ENCODE measurements around the gene CCDC197. TPM values are rescaled to one million over a fixed set of nuclear protein-coding genes. Genes with fewer than 3 reads are reported as not detected.

The CCDC197 gene
- total RNA-seq, 1 donor from 2014 or later = not detected

DNA sequence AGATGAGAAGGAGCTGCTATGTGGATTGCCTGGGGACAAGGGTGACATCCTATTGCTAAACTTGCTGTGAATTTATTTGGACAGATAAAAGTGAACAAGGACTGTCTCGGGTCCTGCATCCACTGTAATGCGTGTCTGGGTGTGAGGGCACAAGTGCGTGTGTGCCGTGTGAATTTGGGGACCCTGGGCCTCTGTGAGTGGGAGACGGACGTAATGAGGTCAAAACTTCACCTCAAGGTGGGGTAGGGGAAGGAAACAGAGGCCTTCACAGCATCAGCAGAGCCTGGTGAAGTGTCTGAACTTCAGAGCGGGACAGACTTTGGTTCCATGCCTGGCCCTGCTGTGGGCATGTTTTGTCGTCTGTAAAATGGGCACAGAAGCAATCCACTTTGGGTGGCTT, 35.5 kb upstream of the CCDC197 start:
- no peak for DNase-seq

DNA sequence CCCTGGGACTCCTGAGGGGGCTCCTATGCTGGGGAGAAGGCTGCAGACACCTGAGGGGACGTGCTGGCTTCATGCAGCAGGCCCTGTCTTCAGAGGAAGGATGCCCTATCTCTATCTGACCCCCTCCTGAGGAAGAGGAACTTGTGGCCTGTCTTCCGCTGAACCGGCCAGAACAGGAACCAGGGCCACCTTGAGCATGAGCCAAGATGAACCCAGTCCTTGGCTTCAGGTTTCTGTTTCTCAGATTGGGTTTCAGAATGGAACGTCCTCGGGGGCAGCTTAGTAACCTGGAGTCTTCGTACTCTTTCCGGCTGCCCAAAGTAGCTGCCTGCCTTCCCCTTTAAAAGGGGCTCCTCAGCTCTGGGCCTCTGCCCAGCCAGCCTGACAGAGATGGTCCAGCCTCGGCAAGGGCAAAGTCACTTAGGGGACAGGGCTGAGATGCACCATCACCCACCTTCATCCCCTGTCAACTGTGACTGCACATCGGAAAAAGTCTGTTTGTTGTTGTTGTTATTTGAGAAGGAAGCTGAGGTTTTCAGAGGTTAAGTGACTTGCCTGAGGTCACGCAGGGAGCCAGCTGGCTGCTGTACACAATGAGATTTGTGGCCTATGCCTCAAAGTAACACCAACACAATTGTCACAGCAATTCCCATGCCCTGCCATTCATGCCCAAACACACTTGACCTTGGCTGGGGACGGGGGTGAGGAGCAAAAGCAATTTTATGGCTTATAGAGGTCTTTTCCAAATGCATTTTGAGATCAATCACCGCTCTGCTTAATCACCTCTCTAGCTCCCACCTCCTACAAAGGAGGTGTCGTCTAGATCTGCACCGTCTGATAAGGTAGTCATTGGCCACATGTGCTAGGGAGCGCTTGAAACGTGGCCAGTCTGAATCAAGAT, 34.1 kb upstream of the CCDC197 start:
- no peak for DNase-seq

DNA sequence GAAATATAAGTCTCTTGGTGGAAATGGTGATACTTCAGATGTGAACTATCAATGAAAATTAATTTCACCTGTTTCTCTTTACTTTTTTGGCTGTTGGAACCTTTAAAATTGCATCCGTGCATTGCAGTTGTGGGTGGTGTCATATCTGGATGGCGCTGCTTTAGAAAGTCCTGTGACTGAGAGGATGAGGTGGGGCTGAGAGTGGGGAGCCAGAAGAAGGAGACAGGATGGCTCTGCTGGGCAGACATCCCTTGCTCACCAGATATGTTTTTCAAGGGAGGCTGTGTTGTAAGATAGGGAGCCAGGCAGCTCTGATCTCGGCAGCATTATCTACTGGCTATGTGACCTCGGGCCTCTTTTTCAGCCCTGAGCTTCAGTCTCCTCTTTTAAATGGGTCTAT, 33.4 kb upstream of the CCDC197 start:
- no peak for DNase-seq

DNA sequence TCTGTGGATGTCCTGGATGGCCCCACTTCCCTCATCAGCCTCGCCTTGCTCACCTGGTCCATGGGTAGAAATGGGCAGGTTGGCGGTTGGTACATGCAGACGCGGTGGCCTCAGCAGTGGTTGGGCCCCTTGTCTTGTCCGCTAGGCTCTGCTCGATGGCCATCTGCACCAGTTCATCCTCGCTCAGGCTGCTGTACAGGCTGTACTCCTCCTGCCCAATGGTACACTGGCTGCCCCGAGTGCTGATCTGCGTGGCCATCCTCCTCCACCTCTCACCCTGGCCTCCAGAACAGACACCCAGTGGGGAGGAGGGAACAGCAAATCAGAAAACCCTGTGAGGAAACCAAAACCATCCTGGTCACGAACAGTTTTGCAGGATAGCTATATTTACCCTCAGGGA, 32.8 kb upstream of the CCDC197 start:
- no peak for DNase-seq

DNA sequence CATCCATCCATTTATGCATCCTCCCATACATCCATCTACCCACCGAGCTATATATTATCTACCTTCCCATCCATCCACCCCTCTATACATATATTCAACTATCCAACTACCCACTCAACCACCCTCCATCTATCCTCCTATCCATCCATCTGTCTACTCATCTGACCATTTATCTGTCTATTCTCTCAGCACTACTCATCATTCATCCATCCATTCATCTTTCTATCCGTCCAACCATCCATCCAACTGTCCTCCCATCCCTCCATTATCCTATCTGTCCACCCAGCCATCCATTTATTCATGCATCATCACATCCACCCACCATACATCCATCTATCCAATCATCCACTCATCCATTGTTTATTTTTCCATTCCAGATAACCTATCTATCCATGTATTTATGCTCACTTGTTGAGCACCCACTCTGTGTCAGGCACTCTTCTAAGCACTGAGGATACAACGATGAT, 32.2 kb upstream of the CCDC197 start:
- DNase-seq = no peak

DNA sequence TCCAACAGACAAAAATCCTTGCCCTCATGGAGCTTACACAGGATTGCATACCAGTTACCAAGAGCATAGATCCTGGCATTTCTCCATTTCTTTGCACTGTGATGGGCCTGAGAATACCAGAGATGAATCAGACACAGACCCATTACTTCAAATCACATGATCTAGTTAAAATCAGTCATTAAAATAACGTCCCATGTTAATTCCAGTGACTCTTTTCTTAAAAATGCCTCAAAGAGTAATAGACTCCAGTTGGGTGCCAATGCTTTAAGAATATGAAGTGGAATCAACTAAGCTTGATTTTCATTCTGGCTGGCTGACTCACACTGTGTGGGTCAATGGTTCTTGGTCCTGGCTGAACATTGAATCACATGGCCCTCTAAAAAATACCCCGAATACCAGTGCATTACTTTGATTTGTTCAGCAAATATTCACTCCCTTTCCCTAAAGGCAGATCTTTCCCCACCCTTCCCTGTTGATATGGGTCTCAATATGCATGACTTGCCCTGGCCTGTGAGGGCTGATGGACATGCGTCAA, 31.7 kb upstream of the CCDC197 start:
- no peak for DNase-seq

DNA sequence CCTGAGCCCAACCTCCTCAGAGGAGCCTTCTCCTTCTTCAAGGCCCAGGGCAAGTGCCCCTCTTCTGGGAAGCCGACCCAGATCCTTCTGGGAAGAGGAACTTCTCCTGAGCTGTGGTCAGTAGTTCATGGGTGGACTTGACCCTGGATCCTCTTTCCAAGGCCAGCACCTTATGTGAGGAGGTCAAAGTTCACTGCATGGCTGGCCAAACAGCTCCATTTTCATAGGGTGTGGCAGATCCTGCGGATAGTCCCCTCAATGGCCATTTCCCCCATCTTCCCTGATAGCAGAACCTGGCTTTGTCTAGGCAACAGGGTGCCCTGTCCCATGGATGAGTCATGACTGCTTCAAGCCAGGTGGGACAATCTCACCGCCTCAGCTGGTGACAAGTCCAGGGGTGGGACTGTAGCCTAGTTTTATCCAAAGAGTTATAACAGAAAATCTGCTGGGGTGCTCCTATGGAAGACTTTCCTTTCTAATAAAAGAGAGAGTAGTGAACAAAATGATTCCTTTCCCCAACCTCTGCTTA, 31.1 kb upstream of the CCDC197 start:
- DNase-seq = no peak

DNA sequence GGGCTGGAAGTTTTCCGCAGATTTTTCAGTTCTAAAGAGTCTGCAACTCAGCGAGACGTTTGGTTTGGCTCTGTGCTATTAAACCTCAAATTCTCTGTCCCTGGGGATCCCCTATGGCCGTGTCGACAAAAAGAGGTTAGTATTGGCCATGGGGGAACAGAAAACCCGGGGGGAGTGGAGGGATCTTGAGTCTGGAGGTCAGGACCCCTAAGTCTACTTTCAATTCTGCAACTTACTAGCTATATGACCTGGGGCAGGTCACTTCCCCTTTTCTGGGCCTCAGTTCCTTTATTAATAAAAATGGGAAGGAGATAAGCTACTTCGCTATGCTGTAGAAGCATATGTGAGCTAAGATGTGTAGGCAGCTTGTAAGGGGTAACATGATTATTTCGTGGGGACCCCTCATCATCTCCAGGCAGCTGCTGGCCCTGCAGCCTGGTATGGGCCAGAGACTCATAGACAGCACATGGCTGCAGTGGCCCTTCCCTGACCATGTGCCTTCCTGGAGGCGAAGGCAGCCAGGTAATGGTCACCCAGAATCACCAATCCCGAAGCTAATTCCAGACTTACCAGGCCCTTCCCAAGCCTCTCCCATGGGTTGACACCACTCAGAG, 29.4 kb upstream of the CCDC197 start:
- DNase-seq = no peak

DNA sequence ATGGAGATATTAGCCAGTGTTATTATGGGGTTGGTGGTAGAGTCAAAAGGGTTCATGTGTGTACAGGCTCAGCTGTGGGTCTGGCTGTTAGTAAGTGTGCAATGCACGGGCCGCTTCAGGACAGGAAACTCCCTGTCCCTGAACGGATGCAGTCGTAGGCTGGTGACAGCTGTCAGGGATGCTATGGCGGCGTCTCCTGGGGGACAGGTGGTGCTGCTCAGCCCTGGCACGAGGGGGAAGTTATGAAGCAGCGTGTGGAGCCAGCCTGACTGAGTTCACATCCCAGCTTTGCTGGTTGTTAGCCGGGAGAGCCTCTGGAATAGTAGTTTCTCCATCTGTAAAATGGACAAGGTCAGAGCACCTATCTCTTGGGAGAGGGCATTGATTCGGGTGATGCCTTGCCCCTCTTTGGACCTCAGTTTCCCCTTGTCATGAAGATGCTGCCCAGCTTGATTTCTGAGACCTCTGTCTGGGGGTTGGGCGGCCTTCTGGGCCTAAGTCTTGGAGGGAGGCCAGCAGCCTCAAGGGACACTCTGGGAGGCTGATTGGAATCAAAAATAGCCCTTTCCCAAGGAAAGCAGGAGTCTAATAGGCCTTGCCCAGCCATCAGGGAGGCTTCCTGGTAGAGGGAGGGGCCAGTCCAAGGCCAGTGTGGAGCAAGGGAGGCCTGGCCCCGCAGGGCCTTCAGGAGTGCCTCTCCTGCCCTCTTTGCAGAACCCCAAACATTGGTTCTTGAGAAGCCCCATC, 27.8 kb upstream of the CCDC197 start:
- DNase-seq = no peak

DNA sequence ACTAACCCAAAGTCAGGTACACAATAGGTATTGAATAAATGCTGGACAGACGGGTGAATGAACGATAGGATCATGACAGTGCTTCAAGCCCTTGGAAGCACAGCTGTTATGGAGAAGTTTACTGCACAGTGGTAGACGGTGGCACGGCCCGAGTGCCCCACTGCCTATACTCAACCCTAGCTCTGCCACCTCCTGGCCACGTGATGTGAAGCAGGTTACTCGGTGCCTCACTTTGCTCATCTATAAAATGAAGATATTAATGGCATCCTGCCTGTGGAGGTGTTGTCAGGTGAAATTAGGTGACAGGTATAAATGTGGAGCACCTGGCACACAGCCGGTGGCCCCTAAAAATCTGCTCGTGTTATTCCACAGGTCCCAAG, 26.5 kb upstream of the CCDC197 start:
- DNase-seq = no peak

DNA sequence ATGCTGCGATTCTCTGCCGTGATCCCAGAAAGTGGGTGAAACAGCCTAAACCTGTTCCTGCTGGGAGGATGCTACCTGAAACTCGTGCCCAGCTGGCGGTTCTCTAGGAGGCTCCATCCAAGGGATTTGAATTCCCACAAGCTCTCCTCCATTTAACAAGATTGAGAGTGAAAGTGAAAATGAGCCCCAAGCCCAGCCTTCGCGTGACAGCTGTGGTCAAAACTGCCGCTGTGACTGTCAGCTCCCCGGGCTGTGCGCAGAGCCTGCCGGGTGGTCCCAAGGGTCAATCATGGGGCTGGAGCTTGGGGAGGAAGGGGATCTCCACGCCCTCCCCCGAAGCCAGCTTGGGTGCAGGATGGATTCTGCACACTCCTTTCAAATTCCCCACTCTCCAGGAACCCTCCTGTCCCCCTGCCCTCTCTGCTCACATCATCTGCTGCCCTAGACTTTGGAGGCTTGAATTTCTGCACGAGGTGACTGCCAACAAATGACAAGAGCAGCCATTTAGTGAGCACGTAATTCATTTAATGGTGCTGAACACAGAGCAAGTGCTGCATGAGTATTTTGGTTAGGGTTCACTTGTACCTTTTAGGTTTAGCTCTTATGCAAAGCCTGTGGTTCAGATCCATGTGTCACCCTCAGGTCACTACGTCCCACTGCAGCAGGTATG, 26.0 kb upstream of the CCDC197 start:
- DNase-seq = no peak

DNA sequence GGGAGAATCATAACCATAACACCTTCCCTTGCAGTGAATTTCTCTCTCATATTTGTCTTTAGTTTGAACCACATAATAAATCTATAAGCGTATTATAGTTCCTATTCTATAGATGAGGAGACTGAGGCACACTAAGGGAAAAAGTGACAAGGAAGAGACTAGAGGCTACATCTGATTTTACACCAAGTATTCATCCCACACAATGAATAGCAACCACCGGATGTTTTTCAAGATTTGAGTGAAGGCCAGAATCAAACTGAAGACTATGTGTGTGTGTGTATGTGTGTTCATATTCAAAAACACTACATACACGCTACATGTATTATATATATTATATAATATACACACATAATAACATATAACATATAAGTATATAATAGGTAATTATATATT, 25.5 kb upstream of the CCDC197 start:
- no peak for DNase-seq

DNA sequence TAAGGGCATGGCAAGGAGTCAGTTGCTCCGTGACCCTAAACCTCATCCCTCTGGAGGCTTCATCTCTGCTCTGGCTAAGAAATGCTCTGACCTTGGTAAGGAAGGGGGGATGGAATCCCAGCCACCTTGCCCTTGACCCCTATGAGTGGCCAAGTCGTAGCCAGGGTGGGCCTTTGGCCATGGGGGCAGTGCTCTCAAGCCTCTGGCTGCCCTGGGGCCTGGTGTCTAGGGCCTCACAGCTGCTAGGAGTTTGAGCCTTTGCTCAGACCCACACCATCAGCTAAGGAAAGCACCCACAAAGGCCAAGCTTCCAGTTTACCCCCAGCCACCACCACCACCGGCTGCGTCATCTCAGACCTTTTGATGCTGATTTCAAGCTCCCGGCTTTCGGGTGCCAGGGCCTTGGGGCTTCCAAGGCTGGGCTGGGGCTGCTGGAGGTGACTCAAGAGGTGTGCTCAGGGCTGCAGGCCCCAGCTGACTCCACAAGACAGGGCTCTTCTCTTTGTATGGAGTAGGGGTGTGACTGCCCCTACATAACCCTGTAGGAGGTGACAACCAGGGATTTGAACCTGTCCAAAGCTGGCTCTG, 24.4 kb upstream of the CCDC197 start:
- no peak for DNase-seq

DNA sequence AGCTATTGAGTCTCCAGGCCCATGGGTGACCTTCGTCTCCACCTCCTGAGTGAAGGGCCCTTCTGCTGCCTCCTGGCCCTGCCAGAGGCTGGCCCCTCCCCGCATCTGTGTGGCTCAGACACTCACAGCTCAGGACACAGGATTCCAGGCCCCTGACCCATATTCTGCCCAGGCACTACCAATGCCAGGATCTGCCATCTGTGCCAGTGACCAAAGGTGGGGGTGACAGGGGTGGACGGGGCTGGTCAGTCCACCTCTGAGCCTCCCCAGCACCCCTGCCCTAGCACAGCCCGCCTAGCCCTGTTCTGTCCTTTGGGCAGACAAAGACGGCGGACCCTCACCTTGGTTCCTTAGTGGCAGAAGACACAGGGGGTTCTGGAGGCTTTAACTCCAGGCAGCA, 23.5 kb upstream of the CCDC197 start:
- DNase-seq = no peak

DNA sequence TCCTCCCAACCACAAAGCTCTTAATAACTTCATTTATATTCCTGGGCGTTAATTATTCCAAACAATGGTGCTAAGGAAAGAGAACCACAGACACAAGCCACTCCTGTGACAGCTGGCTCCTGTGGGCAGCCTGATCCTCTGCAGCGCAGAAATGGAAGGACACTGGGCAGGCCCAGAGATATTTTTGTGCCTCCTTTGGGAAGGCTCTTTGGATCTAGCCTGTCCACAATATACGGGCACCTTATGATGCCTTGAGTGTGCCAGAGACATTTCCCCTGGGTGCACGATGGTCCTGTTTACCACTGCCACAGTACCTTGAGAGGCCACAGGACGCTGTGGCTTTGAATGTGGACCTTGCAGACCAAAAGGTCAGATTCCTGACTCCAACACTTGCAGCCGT, 22.8 kb upstream of the CCDC197 start:
- no peak for DNase-seq

DNA sequence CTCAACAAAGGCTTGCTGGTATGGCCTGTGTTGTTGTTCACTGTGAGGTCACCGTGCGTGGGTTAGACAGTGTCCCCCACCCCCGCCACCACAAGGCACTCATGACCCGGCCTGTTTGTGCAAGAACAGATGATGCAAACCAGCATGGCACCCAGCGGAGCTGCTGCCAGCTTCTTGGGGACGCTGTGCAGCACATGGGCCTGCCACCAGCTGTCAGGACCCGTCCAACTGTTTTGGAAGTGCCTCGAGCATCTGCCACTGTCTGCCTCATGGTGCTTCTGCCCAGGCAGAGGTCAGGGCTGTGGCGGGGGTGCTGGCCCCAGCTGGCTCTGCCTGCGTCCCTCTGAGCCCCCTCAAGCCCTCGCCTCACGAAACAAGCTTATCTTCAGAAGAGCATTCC, 22.3 kb upstream of the CCDC197 start:
- no peak for DNase-seq

DNA sequence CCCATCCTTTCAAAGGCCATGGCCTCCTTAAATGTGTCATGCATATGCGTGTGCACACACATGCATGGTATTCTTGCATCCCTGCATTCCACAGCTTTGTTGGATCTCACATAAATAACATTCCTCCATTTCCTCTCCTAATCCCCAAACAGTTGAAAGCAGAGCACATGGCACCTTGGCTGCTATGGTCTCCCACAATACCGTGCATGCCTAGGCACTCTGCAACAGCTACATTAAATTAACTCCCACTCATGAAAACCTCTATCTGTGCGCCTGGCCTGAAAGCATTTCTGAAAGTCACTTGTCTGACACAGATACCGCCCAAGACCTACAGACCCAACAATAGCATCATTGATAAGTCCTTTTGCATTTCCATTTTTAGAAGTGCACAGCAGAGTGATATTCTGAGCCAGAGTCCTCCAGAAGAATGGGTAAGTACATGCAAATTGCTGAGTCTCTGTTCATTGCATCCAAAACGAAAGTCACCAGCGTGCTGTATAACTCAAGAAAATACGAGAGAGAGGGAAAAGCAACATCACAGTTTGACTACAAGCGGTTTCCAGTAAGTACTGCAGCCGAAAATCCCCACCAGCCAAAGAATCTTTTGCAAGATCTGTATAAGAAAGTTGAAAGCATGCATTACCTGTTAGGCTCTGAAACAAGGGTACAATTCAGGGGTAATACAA, 21.2 kb upstream of the CCDC197 start:
- DNase-seq = no peak

DNA sequence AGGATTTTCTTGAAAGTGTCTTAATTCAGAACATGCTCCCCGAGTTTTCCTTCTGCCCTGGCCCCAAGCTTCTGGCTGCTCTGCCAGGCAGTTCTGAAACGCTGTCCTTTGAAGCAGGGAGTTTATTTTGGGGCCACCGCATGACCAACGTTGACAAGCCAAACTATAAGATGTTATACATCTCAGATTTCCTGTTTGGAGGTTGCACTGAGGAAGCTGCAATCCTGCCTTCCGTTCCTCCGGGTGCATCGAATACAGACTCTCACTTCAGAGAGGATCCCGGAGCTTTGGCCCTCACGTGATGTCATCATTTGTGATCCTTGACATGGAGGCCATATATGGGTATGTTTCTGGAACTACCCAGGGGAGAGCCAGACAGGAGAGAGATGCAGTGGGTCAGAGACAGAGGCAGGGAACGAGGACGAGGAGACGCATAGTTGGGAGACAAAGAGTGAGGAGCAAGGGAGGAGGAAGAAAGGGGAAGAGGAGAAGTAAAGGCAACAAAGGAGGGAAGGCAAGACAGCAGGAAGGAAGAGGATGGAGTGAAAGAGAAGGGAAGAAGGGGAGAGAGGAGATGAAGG, 20.5 kb upstream of the CCDC197 start, which contains the start of gene ASB2:
Gene ASB2, minus strand, starts transcription at position 94 of the 581 bp plus-strand sequence. CDS start 12,031 bp downstream, outside the sequence.
- DNase-seq = no peak

DNA sequence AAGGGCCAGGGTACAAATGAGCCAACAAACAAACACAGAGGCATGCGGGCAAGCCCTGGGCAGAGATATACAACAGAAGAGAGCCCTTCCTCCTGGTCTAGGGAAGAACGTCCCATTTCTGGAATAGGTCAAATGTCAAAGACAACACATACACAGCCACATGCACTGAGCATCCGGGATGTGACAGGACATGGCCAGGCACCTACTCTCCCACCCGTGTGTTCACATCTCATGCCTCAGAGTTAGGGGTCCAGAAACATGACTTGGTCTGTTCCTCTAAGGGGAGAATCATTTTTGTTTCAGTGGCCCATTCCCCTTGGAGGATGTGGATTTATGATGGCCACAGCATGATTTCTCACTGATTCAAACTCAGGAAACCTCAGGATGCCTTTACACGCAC, 19.9 kb upstream of the CCDC197 start:
- DNase-seq = no peak

DNA sequence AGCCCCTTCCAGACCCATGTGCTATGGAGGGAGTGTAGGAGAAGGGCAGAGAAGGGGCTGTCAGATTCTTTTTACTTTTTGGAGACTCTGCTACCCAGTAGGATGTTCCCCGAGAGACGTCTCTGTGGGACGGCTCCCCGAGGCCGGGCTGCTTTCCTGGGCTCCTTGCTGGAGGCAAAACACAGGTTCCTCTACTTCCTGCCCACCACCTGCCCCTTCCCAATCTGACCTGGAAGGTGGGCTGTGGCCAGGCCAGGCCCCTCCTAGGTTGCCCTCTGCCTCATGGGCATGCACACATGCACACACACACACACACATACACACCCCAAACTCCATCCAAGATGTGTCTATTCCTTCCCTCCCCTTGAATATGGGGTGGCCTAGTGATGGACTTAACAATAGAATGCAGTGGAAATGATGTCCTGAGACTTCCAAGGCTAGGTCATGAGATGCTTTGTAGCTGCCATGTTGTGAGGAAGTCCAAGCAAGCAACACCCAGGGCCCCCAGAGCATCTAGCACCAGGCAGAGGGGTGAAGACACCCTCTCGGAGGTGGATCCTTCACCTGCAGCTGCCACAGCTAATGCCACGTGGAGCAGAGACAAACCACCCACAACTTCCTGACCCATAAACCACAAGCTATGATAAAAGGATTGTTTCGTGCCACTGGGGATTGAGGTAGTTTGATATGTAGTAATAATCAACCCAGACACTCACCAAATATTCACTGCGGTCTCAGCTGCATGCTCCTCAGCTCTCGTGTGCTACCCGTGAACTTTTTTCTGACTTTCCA, 19.1 kb upstream of the CCDC197 start:
- no peak for DNase-seq

Data from occipital lobe (tissue), 2 donors.